Ishikawa (cell line): ENCODE data around the gene ARHGEF7.

Experiments
- CEBPB ChIP-seq: IDR thresholded peaks from 2 replicates; pipeline ENCODE4 v1.6.1; 2012
- CREB1 ChIP-seq: IDR thresholded peaks from 2 replicates; pipeline ENCODE4 v1.6.1; 2012; ENCODE audit warnings: low read depth
- EP300 ChIP-seq: IDR thresholded peaks from 2 replicates; pipeline ENCODE4 v1.6.1; 2012; ENCODE audit warnings: borderline replicate concordance
- MAX ChIP-seq: IDR thresholded peaks from 2 replicates; pipeline ENCODE4 v1.6.1; 2012
- NFIC ChIP-seq: IDR thresholded peaks from 2 replicates; pipeline ENCODE4 v1.6.1; 2012
- RAD21 ChIP-seq: IDR thresholded peaks from 2 replicates; pipeline ENCODE4 v1.6.1; 2012; ENCODE audit warnings: low read depth
- REST ChIP-seq: IDR thresholded peaks from 2 replicates; pipeline ENCODE4 v1.6.1; 2012; ENCODE audit warnings: low read depth, mild to moderate bottlenecking
- TAF1 ChIP-seq: IDR thresholded peaks from 2 replicates; pipeline ENCODE4 v1.6.1; 2012; ENCODE audit warnings: low read depth, mild to moderate bottlenecking
- TCF12 ChIP-seq: IDR thresholded peaks from 2 replicates; pipeline ENCODE4 v1.6.1; 2012; ENCODE audit warnings: low read depth
- USF1 ChIP-seq: IDR thresholded peaks from 2 replicates; pipeline ENCODE4 v1.6.1; 2012
- YY1 ChIP-seq: IDR thresholded peaks from 2 replicates; pipeline ENCODE4 v1.6.1; 2012; ENCODE audit warnings: low read depth

- TF ChIP-seq USF1, result no peak
- no peak for TF ChIP-seq TCF12
- TF ChIP-seq CEBPB, result no peak
- TF ChIP-seq CREB1, result no peak
- no peak for TF ChIP-seq MAX
- TF ChIP-seq YY1, result no peak
- no peak for TF ChIP-seq NFIC
- no peak for TF ChIP-seq REST
- no peak for TF ChIP-seq RAD21
- no peak for TF ChIP-seq TAF1
- TF ChIP-seq EP300, result no peak
Observed at GRCh38 chr13:111282997-111283396, 167.9 kb downstream of the ARHGEF7 start.
